ENCODE data around the gene SLC38A6. TPM values are rescaled to one million over a fixed set of nuclear protein-coding genes. Genes with fewer than 3 reads are reported as not detected.

The SLC38A6 gene
- total and polyA plus RNA-seq, 2 of the 13 experiments (the other 11 are each of a cell fraction or from before 2014, with no cell fraction given): 6.9 to 22.1 TPM

DNA sequence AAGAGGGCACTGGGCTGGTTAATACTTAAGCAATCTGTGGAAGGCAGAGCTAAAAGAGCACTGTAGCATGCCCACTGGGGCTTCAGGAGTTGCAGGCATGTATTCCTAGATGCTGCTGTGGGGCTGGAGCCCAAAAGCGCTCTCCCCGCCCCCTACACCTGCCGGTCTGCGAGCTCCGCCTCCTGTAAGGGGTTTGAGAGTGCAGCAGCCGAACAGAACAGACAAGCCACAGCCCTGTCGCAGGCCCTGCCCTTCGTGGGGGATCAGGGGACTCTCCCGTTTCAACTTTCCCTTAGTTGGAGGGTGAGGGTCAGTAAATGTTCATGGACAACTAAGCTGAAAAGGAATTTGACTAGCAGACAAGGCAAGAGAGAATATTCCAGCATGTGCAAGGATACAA lies 17.6 kb downstream of the SLC38A6 start:
- FAIRE-seq (no peak), ATAC-seq (no peak), DNase-seq (ENCODE audit: low spot score) (no peak)
- Histone ChIP-seq H3K4me2 (ENCODE audit: low read depth, low read length) (no peak overlapping the region), H3K4me1 (ENCODE audit: insufficient read depth, low read length) (no peaks in the 10 kb centered on the region), H3K27me3 (ENCODE audit: control insufficient read depth in 1 of 2, insufficient read depth in 2 of 2, low read length in 2 of 2) (no peaks in the 10 kb centered on the region), H3K9me3 (ENCODE audit: low read length) (no peaks in the 10 kb centered on the region), H3K27ac (ENCODE audit: extremely low read length, insufficient read depth, low read length) (no peak overlapping the region), H3K36me3 (replicated peaks in 1 of 2; ENCODE audit: control insufficient read depth in 1 of 2, insufficient read depth in 2 of 2, low read length in 2 of 2) (0 out of 5 replicates have a peak, but pooled peaks cover 0 to 6% of the 10 kb centered on the region in 2 experiments), H3K4me3 (replicated peaks in 1 of 3; ENCODE audit: insufficient read depth in 1 of 3, low read depth in 2 of 3, low read length in 3 of 3) (no peak overlapping the region), H4K20me1 (ENCODE audit: insufficient read depth, low read length) (no peaks in the 10 kb centered on the region), H3K9ac (ENCODE audit: insufficient read depth, low read depth, low read length) (no peak overlapping the region), H3K79me2 (ENCODE audit: insufficient read depth, low read length) (no peaks in the 10 kb centered on the region), H2AFZ (ENCODE audit: low read length) (no peak overlapping the region)
- BruUV-seq (replicated peaks): no TSS peak
- no peak for TF ChIP-seq NAIF1 (CRISPR knock-in tag; IDR thresholded peaks at IDR 0.05; ENCODE audit: borderline replicate concordance)
- no peak for TF ChIP-seq ZNF501 (CRISPR knock-in tag; IDR thresholded peaks at IDR 0.05)
- TF ChIP-seq MED8 (CRISPR knock-in tag; IDR thresholded peaks at IDR 0.05; ENCODE audit: insufficient replicate concordance): no peak
- no peak for TF ChIP-seq ZNF253 (CRISPR knock-in tag; IDR thresholded peaks at IDR 0.05; ENCODE audit: borderline replicate concordance)
- TF ChIP-seq ZNF530 (CRISPR knock-in tag; IDR thresholded peaks at IDR 0.05; ENCODE audit: low read depth): no peak
- TF ChIP-seq TAF15 (IDR thresholded peaks at IDR 0.05; ENCODE audit: low read depth, low read length, poor library complexity, severe bottlenecking): no peak
- TF ChIP-seq, protein P1, sequence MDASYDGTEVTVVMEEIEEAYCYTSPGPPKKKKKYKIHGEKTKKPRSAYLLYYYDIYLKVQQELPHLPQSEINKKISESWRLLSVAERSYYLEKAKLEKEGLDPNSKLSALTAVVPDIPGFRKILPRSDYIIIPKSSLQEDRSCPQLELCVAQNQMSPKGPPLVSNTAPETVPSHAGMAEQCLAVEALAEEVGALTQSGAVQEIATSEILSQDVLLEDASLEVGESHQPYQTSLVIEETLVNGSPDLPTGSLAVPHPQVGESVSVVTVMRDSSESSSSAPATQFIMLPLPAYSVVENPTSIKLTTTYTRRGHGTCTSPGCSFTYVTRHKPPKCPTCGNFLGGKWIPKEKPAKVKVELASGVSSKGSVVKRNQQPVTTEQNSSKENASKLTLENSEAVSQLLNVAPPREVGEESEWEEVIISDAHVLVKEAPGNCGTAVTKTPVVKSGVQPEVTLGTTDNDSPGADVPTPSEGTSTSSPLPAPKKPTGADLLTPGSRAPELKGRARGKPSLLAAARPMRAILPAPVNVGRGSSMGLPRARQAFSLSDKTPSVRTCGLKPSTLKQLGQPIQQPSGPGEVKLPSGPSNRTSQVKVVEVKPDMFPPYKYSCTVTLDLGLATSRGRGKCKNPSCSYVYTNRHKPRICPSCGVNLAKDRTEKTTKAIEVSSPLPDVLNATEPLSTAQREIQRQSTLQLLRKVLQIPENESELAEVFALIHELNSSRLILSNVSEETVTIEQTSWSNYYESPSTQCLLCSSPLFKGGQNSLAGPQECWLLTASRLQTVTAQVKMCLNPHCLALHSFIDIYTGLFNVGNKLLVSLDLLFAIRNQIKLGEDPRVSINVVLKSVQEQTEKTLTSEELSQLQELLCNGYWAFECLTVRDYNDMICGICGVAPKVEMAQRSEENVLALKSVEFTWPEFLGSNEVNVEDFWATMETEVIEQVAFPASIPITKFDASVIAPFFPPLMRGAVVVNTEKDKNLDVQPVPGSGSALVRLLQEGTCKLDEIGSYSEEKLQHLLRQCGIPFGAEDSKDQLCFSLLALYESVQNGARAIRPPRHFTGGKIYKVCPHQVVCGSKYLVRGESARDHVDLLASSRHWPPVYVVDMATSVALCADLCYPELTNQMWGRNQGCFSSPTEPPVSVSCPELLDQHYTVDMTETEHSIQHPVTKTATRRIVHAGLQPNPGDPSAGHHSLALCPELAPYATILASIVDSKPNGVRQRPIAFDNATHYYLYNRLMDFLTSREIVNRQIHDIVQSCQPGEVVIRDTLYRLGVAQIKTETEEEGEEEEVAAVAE (CRISPR knock-in tag; IDR thresholded peaks at IDR 0.05; ENCODE audit: borderline replicate concordance): no peak
- TF ChIP-seq GLI4 (CRISPR knock-in tag; IDR thresholded peaks at IDR 0.05; ENCODE audit: borderline replicate concordance): no peak
- TF ChIP-seq UBTF (CRISPR knock-in tag; IDR thresholded peaks at IDR 0.05): no peak
- TF ChIP-seq PRMT3 (CRISPR knock-in tag; IDR thresholded peaks at IDR 0.05; ENCODE audit: borderline replicate concordance, low read depth): no peak
- TF ChIP-seq ELF1 (CRISPR knock-in tag; IDR thresholded peaks at IDR 0.05): no peak
- no peak for TF ChIP-seq MEIS1 (CRISPR knock-in tag; IDR thresholded peaks at IDR 0.05; ENCODE audit: borderline replicate concordance)
- intact Hi-C loops (cut with micrococcal nuclease; ENCODE audit: unreplicated experiment): no loop called here
- POLR2A ChIA-PET: no interaction called here
- CTCF ChIA-PET (ENCODE audit: low intra/inter-chr PET ratio, low total read pairs): no interaction called here
- in situ Hi-C loops (cut with HindIII; ENCODE audit: extremely low pct_ligation_motif_present, low pct_unique_long_range_greater_than_20kb): no loop called here
- 97% methylated on average over 9 of the region's 9 CpGs for WGBS (ENCODE audit: low lambda C conversion rate)

All from HepG2 (cell line).